ENCODE data around the gene LETM1.

LETM1 gene

GRCh38 chr4:1856071-1856942, at the start of gene LETM1:
TSS of gene LETM1 (minus strand) at chr4:1856156. CDS start at chr4:1855950, 206 bp downstream.
- DNase-seq (ENCODE audit: low spot score), result peak; percentile 96

GRCh38 chr4:1904042-1904441, 48.1 kb upstream of the LETM1 start:
- DNase-seq (ENCODE audit: low spot score), result no peak

- DNase-seq (ENCODE audit: low spot score), result no peak
Observed at GRCh38 chr4:1903035-1903434, 47.1 kb upstream of the LETM1 start.

GRCh38 chr4:1902243-1902642, 46.3 kb upstream of the LETM1 start:
- no peak for DNase-seq (ENCODE audit: low spot score)

- DNase-seq (ENCODE audit: low spot score), result no peak
Observed at GRCh38 chr4:1901127-1901526, 45.2 kb upstream of the LETM1 start.

- no peak for DNase-seq (ENCODE audit: low spot score)
Observed at GRCh38 chr4:1900624-1901023, 44.7 kb upstream of the LETM1 start.

GRCh38 chr4:1900087-1900433, 44.1 kb upstream of the LETM1 start:
- no peak for DNase-seq (ENCODE audit: low spot score)

- DNase-seq (ENCODE audit: low spot score), result peak; percentile 93
Observed at GRCh38 chr4:1899149-1900086, 43.5 kb upstream of the LETM1 start.

GRCh38 chr4:1898681-1899080, 42.7 kb upstream of the LETM1 start:
- DNase-seq (ENCODE audit: low spot score), result no peak

GRCh38 chr4:1898007-1898406, 42.1 kb upstream of the LETM1 start:
- no peak for DNase-seq (ENCODE audit: low spot score)

- no peak for DNase-seq (ENCODE audit: low spot score)
Observed at GRCh38 chr4:1896658-1896991, 40.7 kb upstream of the LETM1 start.

- DNase-seq (ENCODE audit: low spot score), result no peak
Observed at GRCh38 chr4:1895971-1896657, 40.2 kb upstream of the LETM1 start.

- no peak for DNase-seq (ENCODE audit: low spot score)
Observed at GRCh38 chr4:1890979-1891570, 35.1 kb upstream of the LETM1 start.

- no peak for DNase-seq (ENCODE audit: low spot score)
Observed at GRCh38 chr4:1887052-1887451, 31.1 kb upstream of the LETM1 start.

- no peak for DNase-seq (ENCODE audit: low spot score)
Observed at GRCh38 chr4:1885414-1885813, 29.5 kb upstream of the LETM1 start.

- no peak for DNase-seq (ENCODE audit: low spot score)
Observed at GRCh38 chr4:1883583-1883982, 27.6 kb upstream of the LETM1 start.

GRCh38 chr4:1882850-1883271, 26.9 kb upstream of the LETM1 start:
- no peak for DNase-seq (ENCODE audit: low spot score)

GRCh38 chr4:1880332-1880731, 24.4 kb upstream of the LETM1 start:
- no peak for DNase-seq (ENCODE audit: low spot score)

GRCh38 chr4:1879485-1879884, 23.5 kb upstream of the LETM1 start:
- no peak for DNase-seq (ENCODE audit: low spot score)

GRCh38 chr4:1874201-1874600, 18.2 kb upstream of the LETM1 start:
- DNase-seq (ENCODE audit: low spot score), result no peak

- DNase-seq (ENCODE audit: low spot score), result no peak
Observed at GRCh38 chr4:1873776-1874175, 17.8 kb upstream of the LETM1 start.

- DNase-seq (ENCODE audit: low spot score), result no peak
Observed at GRCh38 chr4:1873291-1873690, 17.3 kb upstream of the LETM1 start.

Measured in AG08395 (cell line).